GM18907 (cell line): Measurements from ENCODE around the gene GPC2.

ENCODE experiments used
- ATAC-seq: cut with Tn5 transposase; IDR thresholded peaks from one replicate; pipeline ENCODE4 v1.9.1; 2021; ENCODE audit warnings: mild to moderate bottlenecking, moderate library complexity; ENCODE audit not compliant: unreplicated experiment

GPC2 gene

DNA sequence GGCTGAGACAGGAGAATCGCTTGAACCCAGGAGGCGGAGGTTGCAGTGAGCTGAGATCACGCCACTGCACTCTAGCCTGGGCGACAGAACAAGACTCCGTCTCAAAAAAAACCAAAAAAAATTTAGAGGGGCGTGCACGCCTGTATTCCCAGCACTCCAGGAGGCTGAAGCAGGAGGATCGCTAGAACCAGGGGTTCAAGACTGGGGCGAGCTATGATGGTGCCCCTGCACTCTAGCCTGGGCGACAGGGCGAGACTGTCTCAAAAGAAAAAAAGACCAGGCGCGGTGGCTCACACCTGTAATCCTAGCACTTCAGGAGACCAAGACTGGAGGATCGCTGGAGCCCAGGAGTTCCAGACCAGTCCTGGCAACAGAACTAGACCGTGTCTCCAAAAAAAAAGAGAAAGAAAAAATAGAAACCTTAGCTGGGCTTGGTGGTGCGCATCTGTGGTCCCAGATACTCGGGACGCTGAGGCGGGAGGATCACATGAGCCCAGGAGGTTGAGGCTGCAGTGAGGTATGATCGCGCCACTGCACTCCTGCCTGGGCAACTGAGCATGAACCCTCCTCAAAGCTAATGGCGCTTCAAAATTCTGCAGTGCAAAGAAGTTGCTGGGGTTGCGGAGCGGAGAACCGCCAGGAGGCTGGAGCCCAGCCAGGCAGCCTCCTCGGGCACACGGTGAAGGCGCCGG, 50.8 kb downstream of the GPC2 start:
- peak; percentile 28 for ATAC-seq

DNA sequence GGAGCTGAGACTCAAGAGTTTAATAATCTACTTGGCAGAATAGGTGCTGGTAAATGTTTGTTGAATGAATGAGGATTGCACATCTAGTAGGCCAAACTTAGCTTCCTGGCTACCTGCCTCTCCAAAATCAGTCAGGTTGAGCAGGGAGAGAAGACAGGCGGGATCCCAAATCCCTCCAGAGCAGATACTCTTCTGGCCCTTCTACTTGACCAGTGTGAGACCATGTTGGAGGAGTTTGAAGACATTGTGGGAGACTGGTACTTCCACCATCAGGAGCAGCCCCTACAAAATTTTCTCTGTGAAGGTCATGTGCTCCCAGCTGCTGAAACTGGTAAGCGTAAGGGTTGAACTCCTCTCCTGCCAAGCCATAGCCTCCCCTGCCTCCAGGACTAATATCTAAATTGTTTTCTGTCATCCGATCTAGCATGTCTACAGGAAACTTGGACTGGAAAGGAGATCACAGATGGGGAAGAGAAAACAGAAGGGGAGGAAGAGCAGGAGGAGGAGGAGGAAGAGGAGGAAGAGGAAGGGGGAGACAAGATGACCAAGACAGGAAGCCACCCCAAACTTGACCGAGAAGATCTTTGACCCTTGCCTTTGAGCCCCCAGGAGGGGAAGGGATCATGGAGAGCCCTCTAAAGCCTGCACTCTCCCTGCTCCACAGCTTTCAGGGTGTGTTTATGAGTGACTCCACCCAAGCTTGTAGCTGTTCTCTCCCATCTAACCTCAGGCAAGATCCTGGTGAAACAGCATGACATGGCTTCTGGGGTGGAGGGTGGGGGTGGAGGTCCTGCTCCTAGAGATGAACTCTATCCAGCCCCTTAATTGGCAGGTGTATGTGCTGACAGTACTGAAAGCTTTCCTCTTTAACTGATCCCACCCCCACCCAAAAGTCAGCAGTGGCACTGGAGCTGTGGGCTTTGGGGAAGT, 52.6 kb downstream of the GPC2 start:
- ATAC-seq: no peak

DNA sequence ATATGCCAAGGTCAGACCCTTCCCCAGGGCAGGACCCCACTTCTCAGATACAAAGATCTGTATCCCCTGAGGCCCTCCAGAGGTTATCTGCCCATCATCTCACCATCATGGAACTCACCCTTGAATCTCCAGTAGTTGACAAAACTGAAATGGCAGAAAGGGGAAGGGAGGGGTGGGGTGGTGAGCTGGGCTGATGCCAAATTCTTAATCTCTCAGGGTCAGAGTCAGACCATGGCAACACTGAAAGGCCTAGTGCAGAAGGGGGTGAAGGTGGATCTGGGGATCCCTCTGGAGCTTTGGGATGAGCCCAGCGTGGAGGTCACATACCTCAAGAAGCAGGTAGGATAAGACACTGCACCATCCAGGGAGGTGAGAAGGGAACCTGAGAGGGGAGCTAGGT, 54.6 kb downstream of the GPC2 start:
- ATAC-seq: no peak

DNA sequence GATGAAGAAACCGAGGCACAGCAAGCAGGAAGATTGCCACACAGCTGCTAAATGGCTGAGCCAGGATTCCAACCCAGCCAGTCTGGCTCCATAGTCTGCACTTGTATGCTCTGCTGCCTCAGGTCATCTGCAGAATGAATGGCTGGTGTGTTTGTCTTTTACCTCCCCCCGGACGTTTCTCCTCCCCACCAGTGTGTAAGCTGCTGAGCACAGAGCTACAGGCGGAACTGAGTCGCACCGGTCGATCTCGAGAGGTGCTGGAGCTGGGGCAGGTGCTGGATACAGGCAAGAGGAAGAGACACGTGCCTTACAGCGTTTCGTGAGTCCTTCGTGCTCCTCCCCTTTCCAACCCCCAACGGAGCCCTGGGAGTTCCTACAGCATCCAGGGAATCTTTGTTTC, 55.1 kb downstream of the GPC2 start:
- no peak for ATAC-seq

DNA sequence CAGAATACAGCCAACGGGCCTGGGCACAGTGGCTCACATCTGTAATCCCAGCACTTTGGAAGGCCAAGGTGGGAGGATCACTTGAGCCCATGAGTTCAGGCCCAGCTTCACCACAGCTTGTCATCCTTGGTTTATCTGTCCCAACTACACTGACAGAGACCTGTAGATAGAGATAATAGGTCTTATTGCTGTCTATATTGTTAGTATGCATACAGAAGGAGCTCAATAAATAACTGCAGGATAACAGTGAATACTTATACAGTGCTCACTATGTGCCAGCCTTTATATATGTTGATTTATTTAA, 56.5 kb downstream of the GPC2 start:
- ATAC-seq: no peak

DNA sequence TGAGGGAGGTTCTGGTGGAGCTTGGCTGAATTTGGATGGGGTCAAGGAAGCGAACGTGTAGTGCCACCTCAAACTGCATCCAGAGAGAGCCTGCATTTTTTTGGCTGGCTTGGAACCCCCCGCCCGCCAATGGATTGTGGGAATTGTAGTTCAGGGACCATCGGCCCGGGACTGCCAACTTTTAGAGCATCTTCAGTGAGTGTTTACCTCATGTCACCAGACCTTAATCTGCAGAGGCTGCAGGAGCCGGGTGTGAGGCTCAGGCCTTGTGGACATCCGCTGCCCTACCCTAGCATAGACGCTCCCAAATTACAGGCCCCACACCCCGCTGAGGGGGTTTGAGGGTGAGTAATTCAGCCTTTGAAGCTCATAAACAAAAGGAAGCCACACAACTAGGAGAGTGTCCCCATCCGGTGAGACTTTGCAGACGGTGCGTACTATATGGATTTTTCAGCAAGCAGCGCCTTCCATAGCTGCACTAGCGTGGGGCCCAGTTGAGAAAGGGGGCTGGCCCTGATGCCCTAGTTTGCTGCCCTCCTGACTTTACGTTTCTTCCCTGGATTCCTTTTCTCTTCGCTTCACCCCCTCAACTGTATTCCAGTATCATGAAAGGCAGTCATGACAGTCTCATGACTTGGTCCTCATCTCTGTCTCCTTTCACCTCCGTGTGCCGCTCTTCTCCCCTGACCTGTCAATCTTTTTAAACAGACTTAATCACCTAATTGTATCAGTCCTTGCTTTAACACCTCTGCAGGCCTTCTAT, 57.0 kb downstream of the GPC2 start:
- peak; percentile 33 for ATAC-seq
